HG03139 (cell line): ENCODE measurements around the gene CDH26.
"Not testable (repeated sequence)": the region's sequence is repeated elsewhere in the genome, so short reads cannot be mapped to it uniquely, and the experiment has no call there.

Source experiments
- ATAC-seq: cut with Tn5 transposase; IDR thresholded peaks from one replicate; pipeline ENCODE4 v1.9.1; 2021; ENCODE audit not compliant: unreplicated experiment

CDH26 gene

DNA sequence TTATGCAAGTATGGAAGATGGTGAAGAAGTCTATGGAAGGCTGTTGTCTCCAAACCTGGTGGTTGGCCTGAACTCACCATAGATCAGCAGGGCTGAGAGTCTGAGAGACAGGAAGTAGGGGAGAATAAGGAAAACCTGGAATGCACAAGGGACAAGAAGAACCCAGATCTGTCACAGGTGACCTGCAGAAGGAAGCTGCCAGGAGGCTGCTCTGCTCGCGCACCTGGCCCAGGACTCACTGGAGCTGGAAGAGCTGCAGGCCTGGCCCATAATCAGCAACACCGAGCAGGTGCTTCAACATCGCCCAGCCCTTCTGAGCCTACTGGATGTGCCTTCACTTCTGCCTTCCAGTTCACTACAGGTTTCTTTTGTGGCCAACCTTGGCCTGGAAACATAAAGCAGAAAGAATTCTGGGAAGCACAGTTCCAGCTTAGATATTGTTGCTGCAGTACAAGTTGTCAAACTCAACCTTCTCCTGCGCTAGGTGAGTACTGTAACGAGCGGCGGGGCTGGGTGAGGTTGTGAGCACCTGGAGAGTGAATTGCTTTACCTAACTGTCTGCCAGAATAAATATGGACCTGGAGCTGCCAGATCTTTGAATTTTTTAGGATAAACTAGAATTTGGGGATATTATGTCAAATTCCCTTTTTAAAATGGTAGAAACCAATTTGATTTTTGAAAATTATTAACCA is 82.4 kb downstream of the CDH26 start:
- ATAC-seq = no peak

DNA sequence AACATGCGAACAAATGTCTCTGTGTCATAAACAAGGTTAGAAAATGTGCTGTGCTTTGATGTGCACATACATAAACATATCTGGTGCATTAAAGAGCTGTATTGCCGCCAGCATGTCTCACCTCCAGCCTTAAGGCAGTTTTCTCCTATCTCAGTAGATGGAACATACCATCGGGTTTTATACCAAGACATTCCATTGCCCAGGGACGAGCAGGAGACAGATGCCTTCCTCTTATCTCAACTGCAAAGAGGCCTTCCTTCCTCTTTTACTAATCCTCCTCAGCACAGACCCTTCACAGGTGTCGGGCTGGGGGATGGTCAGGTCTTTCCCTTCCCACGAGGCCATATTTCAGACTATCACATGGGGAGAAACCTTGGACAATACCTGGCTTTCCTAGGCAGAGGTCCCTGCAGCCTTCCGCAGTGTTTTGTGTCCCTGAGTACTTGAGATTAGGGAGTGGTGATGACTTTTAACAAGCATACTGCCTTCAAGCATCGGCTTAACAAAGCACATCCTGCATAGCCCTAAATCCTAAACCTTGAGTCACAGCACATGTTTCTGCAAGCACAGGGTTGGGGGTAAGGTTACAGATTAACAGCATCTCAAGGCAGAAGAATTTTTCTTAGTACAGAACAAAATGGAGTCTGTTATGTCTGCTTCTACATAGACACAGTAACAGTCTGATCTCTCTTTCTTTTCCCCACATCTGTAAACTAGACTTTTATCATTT is 83.4 kb downstream of the CDH26 start:
- ATAC-seq = not testable (repeated sequence)

DNA sequence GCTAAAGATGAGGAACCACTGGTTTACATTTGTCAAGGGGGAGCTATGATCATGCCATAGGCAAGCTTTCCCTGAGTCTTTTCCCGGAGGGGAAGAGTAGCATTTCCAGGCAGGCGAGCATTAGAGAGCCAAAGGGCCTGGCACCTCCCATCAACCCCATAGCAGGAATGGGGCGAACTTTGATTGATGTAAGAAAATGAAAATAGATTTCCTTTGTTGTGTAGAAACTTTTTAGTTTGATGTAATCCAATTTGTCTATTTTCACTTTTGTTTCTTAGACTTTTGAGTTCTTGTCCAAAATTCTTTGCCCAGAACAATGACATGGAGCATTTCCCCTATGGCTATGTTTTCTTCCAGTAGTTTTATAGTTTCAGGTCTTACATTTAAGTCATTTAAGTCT is 85.2 kb downstream of the CDH26 start:
- no peak for ATAC-seq

DNA sequence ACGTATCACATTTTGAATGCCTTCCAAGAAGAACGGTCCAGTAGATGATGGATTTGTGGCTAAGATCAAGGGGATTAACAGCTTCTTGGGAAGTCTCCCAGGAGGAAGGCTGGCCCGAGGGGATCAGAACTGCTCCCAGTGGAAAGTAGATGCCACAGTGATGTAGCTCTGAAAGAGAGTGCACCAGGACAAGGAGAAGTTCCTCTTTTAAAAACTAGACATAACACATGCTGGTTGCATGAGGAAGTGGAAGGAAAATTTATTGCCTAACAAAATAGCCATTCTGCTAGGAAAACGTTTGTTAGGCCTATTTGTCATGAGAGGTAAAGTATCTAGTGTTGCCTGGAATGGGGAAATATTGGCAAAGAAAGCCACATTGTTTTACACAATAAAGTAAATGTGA is 87.8 kb downstream of the CDH26 start:
- ATAC-seq = no peak

DNA sequence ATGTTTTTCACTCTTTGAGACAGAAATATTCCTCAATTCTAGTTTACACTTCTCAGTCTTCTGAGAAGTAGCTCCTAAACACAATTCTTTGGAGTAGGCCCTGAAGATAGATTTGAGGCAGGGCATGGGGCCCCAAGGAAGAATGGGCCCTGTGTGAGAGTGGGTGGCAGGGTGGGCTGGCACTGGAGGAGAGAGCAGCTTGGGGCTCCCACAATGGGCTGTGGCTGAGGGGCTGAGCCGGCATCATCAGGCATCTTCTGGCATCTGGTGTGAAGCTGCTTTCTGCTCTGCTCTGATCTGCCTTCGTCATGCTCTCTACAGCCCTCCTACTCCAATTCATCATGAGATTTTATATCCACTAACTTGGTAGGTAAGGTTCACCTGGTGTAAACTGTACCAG is 88.2 kb downstream of the CDH26 start:
- ATAC-seq = no peak

DNA sequence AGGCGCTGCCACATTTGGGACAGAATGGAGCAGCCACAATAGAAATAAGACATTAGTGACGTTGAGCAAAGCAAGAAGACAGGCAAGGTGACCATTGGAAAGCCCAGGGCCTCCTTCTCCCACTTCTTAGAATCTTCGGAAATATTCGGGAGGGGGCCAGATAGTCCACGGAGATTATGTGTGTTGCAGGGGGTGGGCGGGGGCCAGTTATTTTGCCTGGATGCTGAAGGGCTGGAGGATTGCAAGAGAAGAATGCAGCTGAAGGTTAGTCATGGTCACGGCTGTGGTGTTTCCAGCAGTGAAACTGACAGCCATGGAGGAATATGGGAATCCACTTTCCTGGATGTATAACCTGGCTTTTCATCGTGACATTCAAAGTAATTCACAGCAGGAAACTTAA is 88.6 kb downstream of the CDH26 start:
- no peak for ATAC-seq

DNA sequence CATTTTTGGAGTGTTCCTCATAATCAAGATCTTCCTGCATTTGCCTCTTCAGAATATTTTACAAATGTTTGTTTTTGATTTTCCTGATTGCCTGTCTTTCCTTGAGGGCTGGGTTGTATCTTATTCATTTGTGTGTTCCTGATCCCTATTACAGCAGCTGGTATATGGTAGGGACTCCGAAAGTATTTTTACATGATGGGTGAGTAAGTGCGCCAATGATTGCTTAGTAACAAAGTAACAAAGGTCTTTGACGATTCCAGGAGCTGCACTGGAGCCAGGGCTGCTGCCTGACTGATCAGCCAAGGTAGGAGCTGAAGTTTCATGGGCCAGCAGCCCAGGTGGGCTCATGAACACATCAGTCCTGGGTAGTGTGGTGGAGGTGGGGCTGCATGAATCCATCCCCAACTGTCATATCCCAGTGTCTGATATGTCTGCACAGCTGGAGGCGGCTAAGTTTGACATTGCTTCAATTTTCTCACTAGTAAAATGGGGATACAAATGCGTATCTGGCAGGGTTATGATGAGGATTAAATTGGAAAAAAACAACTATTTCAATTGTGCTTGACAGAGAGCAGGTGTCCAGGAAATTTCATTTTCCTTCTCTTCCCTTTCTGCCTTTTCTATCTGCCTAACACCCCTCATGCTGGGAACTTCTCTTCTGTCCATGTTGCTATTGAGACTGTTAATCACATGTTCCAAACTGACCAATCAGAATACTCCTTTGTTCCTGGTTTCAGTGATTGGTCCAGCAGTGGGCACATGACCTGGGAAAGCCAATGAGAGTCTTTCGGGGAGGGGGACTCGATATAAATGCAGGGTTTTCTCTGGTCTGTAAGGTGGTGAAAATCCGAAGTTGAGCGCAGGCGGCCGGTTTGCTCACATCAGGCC is 90.7 kb downstream of the CDH26 start:
- ATAC-seq = no peak

DNA sequence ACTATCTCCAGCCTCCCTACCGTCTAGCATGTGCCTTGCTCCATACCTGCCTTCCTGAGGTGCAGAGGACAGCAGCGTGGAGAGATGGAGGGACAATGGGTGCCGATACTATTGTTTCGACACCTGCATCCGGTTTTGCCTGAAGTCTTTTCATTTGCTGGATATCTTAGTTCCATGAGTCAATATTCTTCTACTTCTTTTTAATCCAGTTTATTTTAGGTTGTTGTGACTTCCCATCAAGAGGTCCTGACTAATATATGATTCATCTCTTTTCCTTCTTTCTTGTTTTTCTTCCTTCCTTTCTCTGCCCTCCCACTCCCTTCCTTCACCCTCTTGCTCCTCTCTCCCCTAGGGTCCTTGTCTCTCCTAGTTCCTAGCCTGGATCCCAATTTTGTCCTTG is 91.4 kb downstream of the CDH26 start:
- no peak for ATAC-seq

DNA sequence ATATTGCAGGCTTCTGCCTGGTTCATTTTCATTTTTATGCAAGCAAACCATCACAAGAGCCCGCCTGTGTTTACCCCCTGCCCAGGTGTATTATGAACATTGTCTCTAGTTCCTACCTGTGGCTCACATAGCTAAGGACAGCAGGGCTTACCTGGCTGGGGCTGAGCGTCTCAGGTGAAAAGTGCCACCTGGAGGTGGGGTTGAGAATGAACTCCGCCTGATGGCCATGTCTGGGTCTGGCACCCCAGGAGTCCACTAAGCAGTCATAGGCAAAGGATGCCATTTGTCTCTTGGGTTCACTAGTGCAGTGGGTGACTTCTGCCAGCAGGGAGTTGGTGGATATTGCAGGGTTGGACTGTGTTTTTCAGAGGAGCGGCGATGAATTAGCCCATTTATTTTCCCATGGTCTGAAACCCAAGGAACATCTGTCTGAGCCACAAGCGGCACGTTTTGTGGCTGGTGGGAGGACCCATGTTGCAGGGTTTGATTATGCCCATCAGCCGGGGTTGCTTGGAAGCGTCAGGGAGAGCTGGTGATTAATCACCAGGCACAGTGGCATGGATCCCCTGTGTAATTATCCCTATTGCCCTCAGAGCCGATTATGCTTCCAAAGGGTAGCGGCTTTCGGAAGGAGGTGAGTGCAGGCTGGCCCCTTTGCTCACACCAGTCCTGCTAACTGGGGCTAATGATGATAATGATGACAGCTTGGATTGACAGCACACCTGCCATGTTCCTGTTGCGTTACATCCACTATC is 92.1 kb downstream of the CDH26 start:
- ATAC-seq = no peak

DNA sequence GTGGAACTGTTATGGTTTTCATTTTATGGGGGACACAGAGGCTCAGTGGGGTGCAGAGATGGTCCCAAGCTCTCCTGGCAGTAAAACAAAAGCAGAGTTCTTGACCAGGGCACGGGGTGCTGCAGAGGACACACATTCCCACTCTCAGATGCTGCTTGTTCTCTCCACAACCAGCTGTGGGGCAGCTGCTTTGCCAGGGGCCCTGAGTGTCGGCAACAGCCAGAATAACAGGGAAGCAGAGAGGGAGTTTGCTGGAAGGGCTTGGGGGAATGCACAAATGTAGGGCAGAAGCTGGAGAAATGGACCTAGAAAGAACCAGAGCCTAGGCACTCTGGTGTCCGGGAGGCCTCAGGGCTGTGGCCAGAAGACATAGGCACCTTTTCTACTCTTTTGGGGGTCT is 93.7 kb downstream of the CDH26 start:
- ATAC-seq = no peak

DNA sequence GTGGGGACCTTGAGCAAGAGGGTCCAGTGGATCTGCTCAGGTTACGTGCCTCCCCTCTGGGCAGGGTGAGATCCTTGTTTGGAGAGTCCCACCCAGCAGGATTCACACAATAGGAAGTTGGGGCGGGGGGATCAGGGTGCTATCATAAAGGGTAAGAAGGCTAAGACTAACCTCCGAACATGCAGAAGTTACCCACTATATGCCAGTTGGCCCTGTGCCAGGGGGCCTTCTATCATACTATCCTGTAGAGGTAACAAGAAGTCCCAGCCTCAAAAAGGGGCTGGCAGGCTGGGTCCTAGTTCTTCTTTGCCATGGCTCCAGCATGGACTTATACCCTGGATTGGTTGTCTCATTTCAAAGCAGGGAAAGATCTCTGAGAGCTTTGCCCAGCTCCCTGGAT is 94.1 kb downstream of the CDH26 start:
- ATAC-seq = no peak

DNA sequence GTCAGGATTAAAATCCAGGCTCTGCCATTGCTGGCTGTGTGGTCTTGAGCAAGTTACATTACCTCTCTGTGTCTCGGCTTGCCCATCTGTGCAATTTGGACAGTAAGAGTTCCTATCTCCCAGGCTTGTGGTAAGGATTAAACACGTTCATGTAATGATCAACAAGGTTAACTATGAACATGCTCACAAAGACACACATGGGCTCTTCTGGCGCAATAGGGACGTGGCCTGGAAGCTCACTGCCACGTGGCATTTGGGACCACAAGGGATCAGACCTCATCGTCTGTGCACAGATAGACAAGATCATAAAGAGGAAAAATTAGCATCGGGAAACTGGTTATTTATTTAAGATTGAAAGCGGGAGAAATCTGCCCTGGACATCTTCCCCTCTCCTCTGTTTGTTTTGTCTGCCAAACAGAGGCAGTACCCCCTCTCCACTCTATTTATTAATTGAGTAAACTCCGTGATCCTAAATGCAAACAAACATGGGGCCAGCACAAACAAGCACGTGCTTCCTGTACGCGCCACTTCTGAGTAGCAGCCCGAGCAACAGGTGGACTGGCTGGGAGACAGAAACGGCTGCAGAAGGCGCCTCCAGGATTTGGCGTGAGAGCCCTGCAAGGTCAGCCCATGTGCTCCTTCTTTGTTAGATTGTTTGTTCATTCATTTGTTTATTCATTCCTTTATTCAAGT is 95.0 kb downstream of the CDH26 start:
- ATAC-seq = no peak

DNA sequence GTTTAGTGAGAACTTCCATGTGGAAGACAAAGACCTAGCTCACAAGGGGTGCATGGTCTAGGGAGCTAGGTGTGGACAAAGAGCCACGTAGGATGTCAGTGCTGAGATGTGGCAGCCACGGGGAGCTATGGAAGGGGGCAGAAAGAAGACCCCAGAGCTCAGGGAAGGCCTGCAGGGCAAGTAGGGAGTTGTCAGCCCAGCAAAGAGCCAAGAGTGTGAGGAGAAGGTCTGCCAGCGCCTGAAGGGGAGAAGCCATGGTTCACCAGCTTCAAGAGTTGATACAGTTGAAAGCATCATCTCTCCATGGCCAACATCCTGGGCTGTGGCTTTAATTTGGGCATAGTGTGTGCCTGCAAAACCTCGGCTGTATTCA is 95.6 kb downstream of the CDH26 start:
- ATAC-seq = no peak

DNA sequence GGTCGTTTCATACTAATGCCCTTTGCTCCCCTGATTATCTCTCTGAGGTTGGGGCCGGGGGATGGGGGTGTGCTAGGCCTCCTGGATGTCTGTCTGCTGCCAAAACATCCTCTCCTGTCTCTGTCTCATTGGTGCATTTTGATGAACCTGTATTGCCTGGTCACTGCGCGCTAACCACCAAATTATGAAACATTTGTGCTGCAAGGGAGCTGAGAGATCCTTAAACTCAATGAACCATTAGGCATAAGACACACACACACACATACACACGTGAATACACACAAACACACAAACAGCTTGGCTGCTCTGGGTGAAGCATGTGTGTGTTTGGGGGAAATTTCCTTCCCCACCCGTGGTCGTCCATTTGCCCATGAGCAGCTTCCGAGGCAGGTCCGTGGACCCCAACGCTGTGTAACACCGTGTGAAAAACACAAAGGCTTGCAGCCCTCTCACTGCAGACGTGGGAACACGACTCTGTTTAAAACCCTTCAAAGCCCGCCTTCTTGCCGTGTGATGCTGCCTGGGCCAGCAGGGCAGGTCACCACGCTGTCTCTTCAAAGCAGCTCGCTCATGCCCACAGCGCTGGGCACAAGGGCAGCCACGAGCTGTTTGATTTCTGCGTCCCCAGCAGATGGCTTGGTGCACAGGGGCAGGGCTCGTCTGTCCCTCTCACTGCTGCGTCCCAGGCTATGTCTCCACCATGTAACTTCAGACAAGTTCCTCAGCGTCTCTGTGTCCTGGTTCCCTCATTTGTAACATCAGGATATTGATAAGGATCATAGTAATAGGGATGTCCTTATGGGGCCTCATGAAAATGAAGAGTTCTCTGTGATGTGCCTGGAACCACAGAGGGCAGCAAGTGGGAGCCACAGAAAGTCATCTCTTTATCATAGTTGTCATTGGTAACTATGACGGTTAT is 96.8 kb downstream of the CDH26 start:
- ATAC-seq = no peak

DNA sequence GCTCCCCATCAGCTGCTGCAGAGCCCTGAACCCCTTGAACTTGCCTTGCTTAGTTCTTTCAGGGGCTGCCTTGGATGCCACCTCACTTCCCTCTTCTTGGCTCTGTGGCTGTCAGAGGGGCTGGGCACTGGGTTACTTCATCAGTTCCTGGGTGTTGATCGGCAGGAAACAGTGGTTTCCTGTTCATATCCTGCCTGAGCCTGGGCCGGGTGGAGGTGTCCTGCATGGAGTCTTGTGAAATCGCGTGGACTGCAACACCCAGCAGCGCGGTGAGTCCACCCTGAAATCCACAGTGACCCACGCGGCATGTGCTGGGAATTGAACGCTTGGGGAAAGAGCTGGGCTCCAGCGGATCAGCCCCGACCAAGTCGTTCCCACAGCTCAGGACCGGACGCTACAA is 97.5 kb downstream of the CDH26 start:
- no peak for ATAC-seq

DNA sequence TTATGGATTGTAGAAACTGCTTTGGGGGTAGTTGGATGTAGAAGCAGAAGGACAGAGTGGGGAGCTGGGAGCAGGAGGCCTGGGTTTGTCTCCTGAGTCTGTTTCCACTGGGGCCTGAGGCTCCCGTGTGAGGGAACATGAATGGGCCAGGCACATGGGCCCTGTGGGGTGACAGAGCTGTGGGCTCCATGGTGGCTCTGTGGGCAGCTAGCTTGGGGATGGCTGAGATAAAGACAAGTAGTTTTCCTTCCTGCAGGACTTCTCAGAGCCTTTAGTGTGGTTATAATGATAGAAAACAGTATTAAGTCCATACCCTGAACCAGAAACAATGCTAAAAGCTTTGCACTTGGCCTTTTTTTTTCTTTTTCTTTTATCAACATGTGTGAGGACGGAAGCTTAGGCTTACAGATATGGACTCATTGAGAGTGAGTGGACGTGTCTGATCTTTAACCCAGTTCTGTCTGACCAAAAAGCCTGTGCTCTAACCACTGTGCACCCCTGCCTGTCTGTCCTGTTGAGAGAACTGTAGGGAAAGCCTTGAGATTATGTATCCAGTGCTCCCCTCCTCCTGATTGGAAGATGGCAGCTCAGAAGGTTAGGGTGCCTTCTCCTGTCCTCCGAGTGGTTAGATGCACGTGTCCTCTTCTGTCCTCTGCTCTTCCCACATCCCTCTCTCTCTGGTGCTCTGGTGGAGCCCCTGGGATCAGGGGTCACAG is 98.3 kb downstream of the CDH26 start:
- ATAC-seq = no peak

DNA sequence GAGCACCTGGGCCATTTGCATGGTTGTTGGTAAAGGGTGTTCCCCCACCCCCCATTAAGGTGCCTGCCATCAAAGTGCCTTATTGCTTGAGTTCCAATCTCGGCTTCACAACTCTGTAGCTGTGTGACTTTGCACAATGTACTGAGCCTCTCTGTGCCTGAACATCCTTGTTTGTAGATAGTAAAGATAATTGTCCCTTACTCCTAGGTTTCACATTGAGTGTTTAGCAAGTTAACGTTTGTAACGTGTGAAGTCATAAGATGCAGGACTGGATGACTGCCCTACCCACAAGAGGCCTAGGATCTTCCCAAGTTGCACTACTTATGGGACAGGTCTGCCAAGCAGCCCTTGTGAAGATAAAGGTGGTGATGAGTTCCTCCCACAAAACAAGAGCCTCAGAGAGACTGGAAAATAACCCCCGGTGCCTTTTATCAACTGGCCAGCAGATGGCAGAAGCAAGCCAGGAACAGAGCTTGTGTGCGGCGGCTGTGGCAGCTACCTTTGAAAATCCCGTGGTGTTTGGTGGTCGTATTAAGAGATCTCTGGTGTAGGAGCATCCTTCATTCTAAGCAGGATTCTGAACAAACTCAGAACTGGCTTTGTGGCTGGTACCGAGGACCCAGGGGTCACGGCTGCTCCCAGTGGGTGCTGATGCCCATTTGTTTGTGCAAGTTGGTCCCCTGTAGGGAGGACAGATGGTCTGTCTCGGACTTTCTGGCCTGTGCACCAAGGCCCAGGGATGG is 99.1 kb downstream of the CDH26 start:
- ATAC-seq = peak; percentile 39
